Keratinocyte (primary cell): Measurements from ENCODE around the gene ARHGAP32. TPM values are rescaled to one million over a fixed set of nuclear protein-coding genes. Genes with fewer than 3 reads are reported as not detected.

Experiments
- DNase-seq: peaks from one replicate; pipeline ENCODE4 v3.0.0-alpha.2; 2011; ENCODE audit warnings: low read depth, missing footprints, low spot score
- FAIRE-seq: peaks from 2 replicates; lab custom pipeline; 2011; peaks lifted over from hg19 to GRCh38; lab: Jason Lieb, UNC
- H2AFZ ChIP-seq: 2 replicates; pipeline ENCODE4 v1.6.0; 2012; ENCODE audit warnings: low read length, control low read depth, inconsistent platforms; ENCODE audit not compliant: control insufficient read depth
- H3K27ac ChIP-seq: 2 replicates; pipeline ENCODE4 v1.5.1; 2011; ENCODE audit warnings: low read length; ENCODE audit not compliant: control insufficient read depth, insufficient read depth
- H3K27me3 ChIP-seq: 3 replicates; pipeline ENCODE4 v1.6.0; 2011; ENCODE audit warnings: low read length; ENCODE audit not compliant: control insufficient read depth, insufficient read depth; ENCODE audit errors: extremely low read depth
- H3K36me3 ChIP-seq, 2 experiments: 2 replicates in 1 of 2; 3 replicates in 1 of 2; pipeline ENCODE4 v1.5.1; 2011; ENCODE audit warnings: low read length in 2 of 2, mild to moderate bottlenecking in 1 of 2; ENCODE audit not compliant: control insufficient read depth in 2 of 2, insufficient read depth in 2 of 2; ENCODE audit errors: extremely low read depth in 1 of 2
- H3K4me1 ChIP-seq: 3 replicates; pipeline ENCODE4 v1.5.1; 2011; ENCODE audit warnings: low read length; ENCODE audit not compliant: control insufficient read depth, insufficient read depth; ENCODE audit errors: extremely low read depth
- H3K4me2 ChIP-seq: 3 replicates; pipeline ENCODE4 v1.6.0; 2011; ENCODE audit warnings: low read depth, low read length; ENCODE audit not compliant: control insufficient read depth, insufficient read depth; ENCODE audit errors: extremely low read depth
- H3K4me3 ChIP-seq, 3 experiments: fragments of 200-600 bp in 1 of 3; sonication (generic) in 1 of 3; 2 replicates in 2 of 3; 3 replicates in 1 of 3; pipeline ENCODE4 v1.5.1; 2011 to 2016; ENCODE audit warnings: low read length in 3 of 3, mild to moderate bottlenecking in 3 of 3, control low read depth in 2 of 3, inconsistent platforms in 1 of 3, low read depth in 1 of 3, mixed read lengths in 1 of 3, mixed run types in 1 of 3, moderate library complexity in 1 of 3; ENCODE audit not compliant: control insufficient read depth in 2 of 3, insufficient read depth in 2 of 3; ENCODE audit errors: extremely low read depth in 1 of 3
- H3K79me2 ChIP-seq: 2 replicates; pipeline ENCODE4 v1.6.0; 2012; ENCODE audit warnings: low read length; ENCODE audit not compliant: control insufficient read depth, insufficient read depth
- H3K9ac ChIP-seq: 3 replicates; pipeline ENCODE4 v1.6.0; 2011; ENCODE audit warnings: low read length; ENCODE audit not compliant: control insufficient read depth, insufficient read depth; ENCODE audit errors: extremely low read depth
- H3K9me1 ChIP-seq: 3 replicates; pipeline ENCODE4 v1.6.0; 2011; ENCODE audit warnings: low read length; ENCODE audit not compliant: control insufficient read depth, insufficient read depth; ENCODE audit errors: extremely low read depth
- H3K9me3 ChIP-seq: 2 replicates; pipeline ENCODE4 v1.5.1; 2012; ENCODE audit warnings: low read depth, low read length; ENCODE audit not compliant: control insufficient read depth
- H4K20me1 ChIP-seq: 3 replicates; pipeline ENCODE4 v1.6.0; 2011; ENCODE audit warnings: low read length; ENCODE audit not compliant: control insufficient read depth, insufficient read depth; ENCODE audit errors: extremely low read depth
- CTCF ChIP-seq, 3 experiments: IDR thresholded peaks in 1 of 3; conservative IDR thresholded peaks in 1 of 3; optimal IDR thresholded peaks in 1 of 3; 2 replicates in 2 of 3; 3 replicates in 1 of 3; pipeline versions ENCODE3 to v1.5.1; 2011; ENCODE audit warnings: low read length in 3 of 3, mild to moderate bottlenecking in 3 of 3, moderate library complexity in 2 of 3, control low read depth in 1 of 3, inconsistent platforms in 1 of 3; ENCODE audit not compliant: insufficient read depth in 2 of 3; ENCODE audit errors: extremely low read depth in 1 of 3
- EZH2 ChIP-seq: IDR thresholded peaks from one replicate; pipeline ENCODE4 v1.6.1; 2012; ENCODE audit warnings: inconsistent platforms, mild to moderate bottlenecking, low read length, moderate library complexity
- dilution Hi-C: fragments of 300-500 bp; cut with MboI; formaldehyde crosslinking; loops from one replicate; pipeline ENCODE4 v1.7.0; 2020; ENCODE audit warnings: low sequenced_read_pairs; ENCODE audit not compliant: extremely low pct_ligation_motif_present
- polyA plus RNA-seq, 5 experiments: library from polyadenylated mRNA; depleted of rRNA in 3 of 5; stranded (reverse) in 3 of 5; stranded (forward) in 1 of 5; unstranded in 1 of 5; fragments of >200 nt; gene quantifications; 1 replicate in 1 of 5; 2 replicates in 3 of 5; 3 replicates in 1 of 5; pipeline versions ENCODE4 v1.2.1 to v1.2.3, GENCODE V29; 2011 to 2012; ENCODE audit warnings: missing spikeins in 2 of 5, low read depth in 1 of 5, low replicate concordance in 1 of 5

The ARHGAP32 gene
- polyA plus RNA-seq, 1 donor (not counting 4 experiments of a cell fraction or from before 2014, with no cell fraction given) = 10.8 TPM

GRCh38 chr11:128931066-128931465 lies 261.1 kb downstream of the ARHGAP32 start:
- H3K4me3 ChIP-seq = no peak overlapping the region
- no peak overlapping the region for H2AFZ ChIP-seq
- H3K4me1 ChIP-seq = no peaks in the 10 kb centered on the region
- no peak overlapping the region for H3K27ac ChIP-seq
- no peak for FAIRE-seq
- no peak for DNase-seq
- no peaks in the 10 kb centered on the region for H3K9me1 ChIP-seq
- peaks cover 5% of the 10 kb centered on the region for H3K27me3 ChIP-seq
- H3K36me3 ChIP-seq = peaks cover 0 to under 1% of the 10 kb centered on the region in 2 experiments
- no peaks in the 10 kb centered on the region for H4K20me1 ChIP-seq
- dilution Hi-C loops = no loop called here
- TF ChIP-seq EZH2 = no peak
- TF ChIP-seq CTCF (optimal IDR thresholded peaks at IDR 0.05 in 1 of 3, IDR thresholded peaks at IDR 0.05 in 1 of 3, conservative IDR thresholded peaks at IDR 0.05 in 1 of 3; ENCODE audit: extremely low read depth in 1 of 3, insufficient read depth in 2 of 3, low read length in 3 of 3) = no peak
- no peak overlapping the region for H3K4me2 ChIP-seq
- no peaks in the 10 kb centered on the region for H3K9me3 ChIP-seq
- H3K79me2 ChIP-seq = no peaks in the 10 kb centered on the region
- H3K9ac ChIP-seq = no peak overlapping the region

- dilution Hi-C loops = no loop called here
- no peak overlapping the region for H2AFZ ChIP-seq
- no peak for DNase-seq
- no peaks in the 10 kb centered on the region for H3K9me3 ChIP-seq
- no peaks in the 10 kb centered on the region for H3K9me1 ChIP-seq
- H4K20me1 ChIP-seq = no peaks in the 10 kb centered on the region
- no peak overlapping the region for H3K9ac ChIP-seq
- no peak overlapping the region for H3K4me2 ChIP-seq
- no peaks in the 10 kb centered on the region for H3K79me2 ChIP-seq
- no peaks in the 10 kb centered on the region for H3K4me1 ChIP-seq
- H3K27ac ChIP-seq = no peak overlapping the region
- H3K27me3 ChIP-seq = peaks cover 8% of the 10 kb centered on the region
- no peak for TF ChIP-seq CTCF (optimal IDR thresholded peaks at IDR 0.05 in 1 of 3, IDR thresholded peaks at IDR 0.05 in 1 of 3, conservative IDR thresholded peaks at IDR 0.05 in 1 of 3; ENCODE audit: extremely low read depth in 1 of 3, insufficient read depth in 2 of 3, low read length in 3 of 3)
- no peak for TF ChIP-seq EZH2
- no peaks in the 10 kb centered on the region for H3K36me3 ChIP-seq
- FAIRE-seq = no peak
- H3K4me3 ChIP-seq = no peak overlapping the region
Observed at GRCh38 chr11:128929991-128930390, 262.1 kb downstream of the ARHGAP32 start.
